ENCODE results near the gene YKT6. TPM values are rescaled to one million over a fixed set of nuclear protein-coding genes. Genes with fewer than 3 reads are reported as not detected.

The YKT6 gene
- total RNA-seq, 2 experiments from 2014 or later: 53.5 to 57.3 TPM

DNA sequence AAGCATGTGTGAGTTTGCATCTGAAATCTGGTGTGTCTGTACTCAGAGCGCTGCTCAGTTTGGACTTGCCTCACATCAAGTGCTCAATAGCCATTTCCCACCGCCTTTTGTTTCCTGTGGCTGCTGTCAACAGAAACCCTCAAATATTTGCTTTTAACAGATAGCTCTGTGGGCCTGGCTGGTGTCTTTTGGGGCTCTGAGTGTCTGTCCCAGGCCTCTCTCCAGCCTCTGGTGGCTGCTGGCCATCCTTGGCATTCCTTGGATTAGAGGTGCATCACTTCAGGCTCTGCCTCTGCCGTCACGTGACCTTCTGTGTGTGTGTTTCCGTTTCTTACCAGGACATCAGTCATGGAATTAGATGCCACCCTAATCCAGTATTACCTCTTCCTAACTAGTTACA, 9.3 kb downstream of the YKT6 start:
- no peaks in the 10 kb centered on the region for H3K9me3 Mint-ChIP-seq
- H3K36me3 Mint-ChIP-seq (ENCODE audit: low read depth): peaks cover 5% of the 10 kb centered on the region
- H3K4me3 Mint-ChIP-seq: no peak overlapping the region
- H3K4me1 Mint-ChIP-seq (ENCODE audit: low read depth): no peaks in the 10 kb centered on the region
- intact Hi-C loops (cut with micrococcal nuclease): no loop called here
- DNase-seq: no peak
- CTCF ChIA-PET: interaction anchor here (0.8 to 1.1 kb wide), 2 partner anchors 9 to 30 kb away, joined by 3 read pairs; partner anchors contain the start of gene YKT6
- no peak overlapping the region for H3K27ac Mint-ChIP-seq
- H3K27me3 Mint-ChIP-seq (ENCODE audit: low read depth): no peaks in the 10 kb centered on the region

DNA sequence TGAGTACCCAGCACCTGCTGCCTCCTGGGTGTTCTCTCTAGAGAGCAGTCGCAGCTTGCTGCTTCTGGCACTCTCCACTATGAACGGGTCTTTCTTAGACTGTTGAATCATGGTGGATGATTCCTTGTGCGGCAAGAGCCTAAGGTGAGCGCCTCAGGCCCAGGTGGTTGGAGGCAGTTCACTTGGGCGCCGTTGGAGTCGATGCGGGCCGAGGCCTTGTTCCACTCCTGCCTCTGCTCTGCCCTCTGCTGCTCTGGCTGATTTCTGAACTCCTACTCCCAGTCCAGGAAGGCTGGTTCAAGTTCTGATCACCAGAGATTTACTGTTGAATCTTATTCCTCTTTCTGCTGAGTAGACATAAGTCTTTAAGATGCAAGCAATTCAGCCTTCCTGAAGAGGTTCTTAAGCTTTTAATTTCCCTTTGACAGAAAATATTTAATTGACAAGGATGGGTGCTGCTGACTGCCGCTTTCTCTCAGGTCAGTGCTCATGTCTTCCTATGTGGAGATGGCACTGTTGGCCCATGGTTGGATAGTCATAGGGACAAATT, 10.4 kb downstream of the YKT6 start:
- Mint-ChIP-seq H3K27ac (no peak overlapping the region), H3K9me3 (no peaks in the 10 kb centered on the region), H3K27me3 (ENCODE audit: low read depth) (no peaks in the 10 kb centered on the region), H3K4me1 (ENCODE audit: low read depth) (no peaks in the 10 kb centered on the region), H3K36me3 (ENCODE audit: low read depth) (peaks cover 3% of the 10 kb centered on the region), H3K4me3 (no peak overlapping the region)
- DNase-seq: no peak
- CTCF ChIA-PET: no interaction called here
- intact Hi-C loops (cut with micrococcal nuclease): no loop called here

GRCh38 chr7:44212018-44212417, 11.2 kb downstream of the YKT6 start:
- Mint-ChIP-seq H3K36me3 (ENCODE audit: low read depth) (peaks cover 3% of the 10 kb centered on the region), H3K9me3 (no peaks in the 10 kb centered on the region), H3K4me3 (no peak overlapping the region), H3K4me1 (ENCODE audit: low read depth) (no peaks in the 10 kb centered on the region), H3K27ac (no peak overlapping the region), H3K27me3 (ENCODE audit: low read depth) (no peaks in the 10 kb centered on the region)
- intact Hi-C loops (cut with micrococcal nuclease): no loop called here
- no peak for DNase-seq
- CTCF ChIA-PET: interaction anchor here (1.1 kb wide), 1 partner anchor 29 kb away, joined by 4 read pairs; no protein-coding TSS in a partner anchor

DNA sequence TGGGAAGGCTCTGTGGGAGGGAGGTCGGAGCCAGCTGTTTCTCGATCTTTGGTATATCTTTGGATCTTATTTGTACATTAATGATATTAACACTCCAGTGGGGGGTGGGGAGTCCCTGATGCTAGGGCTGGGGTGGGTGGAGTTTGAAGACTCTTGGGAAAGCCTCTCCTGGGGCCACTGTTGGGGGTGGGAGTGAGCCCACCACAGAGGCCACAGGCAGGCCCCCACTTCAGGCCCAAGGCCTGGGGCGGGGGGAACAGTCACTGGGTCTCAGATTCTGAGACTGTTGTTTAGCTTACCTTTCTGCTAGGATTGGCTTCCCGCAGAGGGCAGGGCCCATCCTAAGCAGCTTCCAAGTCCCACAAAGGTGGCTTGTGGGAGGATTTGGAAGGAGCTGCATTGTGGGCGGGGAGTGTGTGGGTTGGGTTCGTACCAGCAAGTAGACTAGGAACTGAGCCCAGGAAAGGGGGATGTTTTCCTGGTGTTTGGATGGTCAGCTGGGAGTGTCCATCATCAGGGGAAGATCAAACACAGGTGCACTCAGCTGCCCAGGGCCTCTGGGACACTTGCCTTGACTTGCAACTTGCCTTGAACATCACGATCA, 11.9 kb downstream of the YKT6 start:
- no peaks in the 10 kb centered on the region for H3K9me3 Mint-ChIP-seq
- H3K4me3 Mint-ChIP-seq: no peak overlapping the region
- H3K27me3 Mint-ChIP-seq (ENCODE audit: low read depth): no peaks in the 10 kb centered on the region
- H3K4me1 Mint-ChIP-seq (ENCODE audit: low read depth): no peaks in the 10 kb centered on the region
- H3K27ac Mint-ChIP-seq: no peak overlapping the region
- peaks cover 3% of the 10 kb centered on the region for H3K36me3 Mint-ChIP-seq (ENCODE audit: low read depth)
- no peak for DNase-seq
- intact Hi-C loops (cut with micrococcal nuclease): no loop called here
- CTCF ChIA-PET: interaction anchor here (0.6 to 1.1 kb wide), 2 partner anchors 28 to 353 kb away, joined by 3 to 4 read pairs; no protein-coding TSS in a partner anchor

DNA sequence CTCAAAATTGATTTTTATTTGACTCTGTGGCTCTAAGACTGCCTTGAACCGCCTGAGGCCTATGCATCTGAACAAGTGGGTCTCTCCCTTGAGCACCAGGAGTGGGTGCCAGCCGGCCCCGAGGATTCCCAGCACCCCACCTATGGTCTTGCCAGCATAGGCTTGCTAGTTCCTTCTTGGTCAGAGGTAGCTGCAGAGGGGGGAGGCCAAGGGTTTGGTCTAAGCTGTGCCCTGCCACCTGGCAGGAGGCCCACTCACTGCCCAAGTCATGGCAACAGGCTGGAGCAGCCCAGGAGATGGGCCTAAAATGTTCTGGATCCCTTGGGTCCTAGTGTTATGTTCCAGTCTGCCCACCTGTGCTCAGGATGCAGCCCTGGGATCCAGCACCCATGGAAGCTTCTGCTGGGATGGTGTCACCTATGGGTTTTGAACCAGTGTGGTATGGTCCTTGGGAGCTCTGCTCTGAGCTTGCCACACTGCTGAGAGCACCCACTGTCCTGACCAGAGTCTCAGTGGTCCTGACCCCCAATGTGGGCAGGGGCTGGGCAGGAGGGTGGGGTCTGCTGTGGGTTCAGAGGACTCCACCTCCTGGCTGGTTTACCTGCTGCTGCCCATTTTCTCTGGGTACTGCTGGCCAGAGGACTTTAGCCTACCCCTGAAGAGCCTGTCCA, 12.6 kb downstream of the YKT6 start:
- CTCF ChIA-PET: interaction anchor here (0.6 kb wide), 1 partner anchor 352 kb away, joined by 3 read pairs; no protein-coding TSS in a partner anchor
- Mint-ChIP-seq H3K9me3 (no peaks in the 10 kb centered on the region), H3K27me3 (ENCODE audit: low read depth) (no peaks in the 10 kb centered on the region), H3K27ac (no peak overlapping the region), H3K36me3 (ENCODE audit: low read depth) (peaks cover 3% of the 10 kb centered on the region), H3K4me3 (no peak overlapping the region), H3K4me1 (ENCODE audit: low read depth) (no peaks in the 10 kb centered on the region)
- intact Hi-C loops (cut with micrococcal nuclease): no loop called here
- no peak for DNase-seq

DNA sequence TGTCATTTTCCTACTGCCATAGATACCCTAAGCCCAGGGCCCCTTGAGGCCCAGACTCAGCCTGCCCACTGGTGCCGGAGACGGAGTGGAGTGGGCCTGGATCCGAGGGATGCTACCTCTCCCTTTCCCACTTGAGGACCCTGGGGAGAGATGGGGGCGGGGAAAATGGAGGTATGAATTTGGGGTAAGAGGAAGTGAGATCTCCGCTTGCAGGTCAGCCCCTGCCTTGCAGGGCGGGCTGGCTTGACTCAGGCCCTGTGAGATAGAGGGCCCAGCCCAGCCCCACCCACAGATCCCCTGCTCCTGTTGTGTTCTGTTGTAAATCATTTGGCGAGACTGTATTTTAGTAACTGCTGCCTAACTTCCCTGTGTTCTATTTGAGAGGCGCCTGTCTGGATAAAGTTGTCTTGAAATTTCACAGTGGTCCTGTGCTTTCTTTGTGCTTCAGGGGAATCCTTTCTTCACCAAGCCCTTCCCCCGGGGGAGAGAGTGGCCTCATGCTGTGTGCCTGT, 13.2 kb downstream of the YKT6 start:
- intact Hi-C loops (cut with micrococcal nuclease): no loop called here
- H3K27me3 Mint-ChIP-seq (ENCODE audit: low read depth): no peaks in the 10 kb centered on the region
- no peak overlapping the region for H3K4me3 Mint-ChIP-seq
- CTCF ChIA-PET: interaction anchor here (0.6 kb wide), 1 partner anchor 360 kb away, joined by 3 read pairs; no protein-coding TSS in a partner anchor
- no peak overlapping the region for H3K27ac Mint-ChIP-seq
- H3K9me3 Mint-ChIP-seq: no peaks in the 10 kb centered on the region
- no peak for DNase-seq
- H3K36me3 Mint-ChIP-seq (ENCODE audit: low read depth): peaks cover 3% of the 10 kb centered on the region
- no peaks in the 10 kb centered on the region for H3K4me1 Mint-ChIP-seq (ENCODE audit: low read depth)

GRCh38 chr7:44215531-44215930, 14.8 kb downstream of the YKT6 start:
- CTCF ChIA-PET: no interaction called here
- intact Hi-C loops (cut with micrococcal nuclease): no loop called here
- DNase-seq: no peak
- H3K27me3 Mint-ChIP-seq (ENCODE audit: low read depth): no peaks in the 10 kb centered on the region
- peaks cover 3% of the 10 kb centered on the region for H3K36me3 Mint-ChIP-seq (ENCODE audit: low read depth)
- no peaks in the 10 kb centered on the region for H3K9me3 Mint-ChIP-seq
- no peaks in the 10 kb centered on the region for H3K4me1 Mint-ChIP-seq (ENCODE audit: low read depth)
- no peak overlapping the region for H3K27ac Mint-ChIP-seq
- H3K4me3 Mint-ChIP-seq: no peak overlapping the region

DNA sequence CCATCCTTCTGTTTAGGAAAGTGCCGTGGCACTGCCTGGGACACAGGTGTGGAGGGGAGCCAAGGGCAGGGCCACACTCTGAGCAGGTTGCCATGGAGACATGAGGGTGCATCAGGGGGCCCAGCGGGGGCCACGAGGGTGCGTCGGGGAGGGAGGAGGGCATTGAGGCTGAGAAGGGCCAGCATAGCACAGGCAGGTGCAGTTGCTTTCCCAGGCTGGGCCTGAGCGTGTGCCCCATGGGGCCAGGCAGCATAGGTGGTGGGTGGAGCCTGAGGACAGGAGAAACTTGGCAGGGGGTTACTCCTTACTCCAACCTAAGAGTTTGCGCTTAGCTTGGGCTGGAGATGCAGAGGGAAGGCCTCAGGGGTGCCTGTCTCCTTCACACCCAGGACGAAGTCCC, 15.2 kb downstream of the YKT6 start:
- Mint-ChIP-seq H3K4me3 (no peak overlapping the region), H3K4me1 (ENCODE audit: low read depth) (no peaks in the 10 kb centered on the region), H3K27me3 (ENCODE audit: low read depth) (no peaks in the 10 kb centered on the region), H3K27ac (no peak overlapping the region), H3K36me3 (ENCODE audit: low read depth) (peaks cover 3% of the 10 kb centered on the region), H3K9me3 (no peaks in the 10 kb centered on the region)
- no peak for DNase-seq
- intact Hi-C loops (cut with micrococcal nuclease): no loop called here
- CTCF ChIA-PET: no interaction called here

GRCh38 chr7:44216521-44217222, 15.9 kb downstream of the YKT6 start:
- Mint-ChIP-seq H3K36me3 (ENCODE audit: low read depth) (no peaks in the 10 kb centered on the region), H3K27ac (no peak overlapping the region), H3K27me3 (ENCODE audit: low read depth) (no peaks in the 10 kb centered on the region), H3K4me3 (no peak overlapping the region), H3K4me1 (ENCODE audit: low read depth) (no peaks in the 10 kb centered on the region), H3K9me3 (no peaks in the 10 kb centered on the region)
- CTCF ChIA-PET: interaction anchor here (2.9 kb wide), 1 partner anchor 24 kb away, joined by 8 read pairs; no protein-coding TSS in a partner anchor
- intact Hi-C loops (cut with micrococcal nuclease): no loop called here
- no peak for DNase-seq

DNA sequence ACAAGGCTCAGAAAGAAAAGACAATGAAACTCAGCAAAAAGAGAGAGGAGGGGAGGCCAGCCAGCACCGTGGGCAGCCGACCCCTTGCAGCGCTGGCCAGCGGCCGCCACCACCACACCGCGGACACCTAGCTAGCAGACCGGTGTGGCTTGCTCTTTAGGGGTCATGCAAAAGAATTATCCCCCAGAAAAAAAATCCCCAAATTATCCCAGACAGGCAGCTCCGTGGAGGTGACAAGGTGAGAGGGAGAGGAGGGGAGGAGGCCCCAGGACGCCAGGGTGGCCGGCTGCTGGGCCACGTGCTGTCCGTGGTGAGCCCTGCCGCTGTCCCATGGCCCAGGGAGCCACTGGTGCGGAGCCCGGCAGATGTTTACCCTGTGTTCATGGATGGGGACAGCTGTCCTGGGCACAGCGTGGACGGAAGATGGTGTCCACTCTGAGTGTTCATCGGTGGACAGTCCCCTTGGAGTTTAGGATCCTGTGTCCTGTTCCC, 16.5 kb downstream of the YKT6 start:
- Mint-ChIP-seq H3K27me3 (ENCODE audit: low read depth) (no peaks in the 10 kb centered on the region), H3K4me1 (ENCODE audit: low read depth) (no peaks in the 10 kb centered on the region), H3K36me3 (ENCODE audit: low read depth) (no peaks in the 10 kb centered on the region), H3K9me3 (no peaks in the 10 kb centered on the region), H3K4me3 (no peak overlapping the region), H3K27ac (no peak overlapping the region)
- intact Hi-C loops (cut with micrococcal nuclease): no loop called here
- CTCF ChIA-PET: interaction anchor here (1.2 to 2.9 kb wide), 2 partner anchors 23 to 151 kb away, joined by 3 to 8 read pairs; no protein-coding TSS in a partner anchor
- no peak for DNase-seq

GRCh38 chr7:44217852-44218402, 17.1 kb downstream of the YKT6 start:
- H3K27me3 Mint-ChIP-seq (ENCODE audit: low read depth): no peaks in the 10 kb centered on the region
- no peak overlapping the region for H3K27ac Mint-ChIP-seq
- no peaks in the 10 kb centered on the region for H3K4me1 Mint-ChIP-seq (ENCODE audit: low read depth)
- no peaks in the 10 kb centered on the region for H3K9me3 Mint-ChIP-seq
- no peak overlapping the region for H3K4me3 Mint-ChIP-seq
- CTCF ChIA-PET: interaction anchor here (0.7 to 2.9 kb wide), 3 partner anchors 23 to 150 kb away, joined by 3 to 8 read pairs (median 3); no protein-coding TSS in a partner anchor
- intact Hi-C loops (cut with micrococcal nuclease): no loop called here
- DNase-seq: no peak
- H3K36me3 Mint-ChIP-seq (ENCODE audit: low read depth): no peaks in the 10 kb centered on the region
